Neuron (in vitro differentiated cells): ENCODE results near the gene HES2.
"Not testable (repeated sequence)": the region's sequence is repeated elsewhere in the genome, so short reads cannot be mapped to it uniquely, and the experiment has no call there.

Experiments used
- H2AFZ ChIP-seq: one replicate; pipeline ENCODE4 v1.6.1; 2013; ENCODE audit warnings: low read depth, mild to moderate bottlenecking, inconsistent platforms, low read length, moderate library complexity
- H3K27me3 ChIP-seq: one replicate; pipeline ENCODE4 v1.6.1; 2013; ENCODE audit warnings: low read length; ENCODE audit not compliant: insufficient read depth
- H3K36me3 ChIP-seq: one replicate; pipeline ENCODE4 v1.6.1; 2013; ENCODE audit warnings: low read length; ENCODE audit not compliant: insufficient read depth
- H3K4me1 ChIP-seq: one replicate; pipeline ENCODE4 v1.6.1; 2013; ENCODE audit warnings: low read length; ENCODE audit not compliant: insufficient read depth
- H3K4me3 ChIP-seq: 2 replicates; pipeline ENCODE4 v1.5.1; 2013; ENCODE audit warnings: mild to moderate bottlenecking, low read length, moderate library complexity
- H3K9me3 ChIP-seq: one replicate; pipeline ENCODE4 v1.6.1; 2013; ENCODE audit warnings: low read length

The HES2 gene

GRCh38 chr1:6414443-6414844 is 5.3 kb downstream of the HES2 start:
- Histone ChIP-seq H3K4me3 (no peak overlapping the region), H3K27me3 (peaks cover 43% of the 10 kb centered on the region), H3K4me1 (peaks cover 4% of the 10 kb centered on the region), H2AFZ (no peak overlapping the region), H3K36me3 (no peaks in the 10 kb centered on the region), H3K9me3 (peaks cover 5% of the 10 kb centered on the region)

- H3K9me3 ChIP-seq = peaks cover 5% of the 10 kb centered on the region
- H2AFZ ChIP-seq = no peak overlapping the region
- peaks cover 4% of the 10 kb centered on the region for H3K4me1 ChIP-seq
- no peak overlapping the region for H3K4me3 ChIP-seq
- H3K36me3 ChIP-seq = no peaks in the 10 kb centered on the region
- H3K27me3 ChIP-seq = peaks cover 31% of the 10 kb centered on the region
Observed at GRCh38 chr1:6412896-6413295, 6.8 kb downstream of the HES2 start.

GRCh38 chr1:6410248-6410893 is 9.3 kb downstream of the HES2 start:
- Histone ChIP-seq H3K4me3 (no peak overlapping the region), H3K9me3 (no peaks in the 10 kb centered on the region), H3K27me3 (peaks cover 10% of the 10 kb centered on the region), H2AFZ (no peak overlapping the region), H3K36me3 (no peaks in the 10 kb centered on the region), H3K4me1 (peaks cover 4% of the 10 kb centered on the region)

DNA sequence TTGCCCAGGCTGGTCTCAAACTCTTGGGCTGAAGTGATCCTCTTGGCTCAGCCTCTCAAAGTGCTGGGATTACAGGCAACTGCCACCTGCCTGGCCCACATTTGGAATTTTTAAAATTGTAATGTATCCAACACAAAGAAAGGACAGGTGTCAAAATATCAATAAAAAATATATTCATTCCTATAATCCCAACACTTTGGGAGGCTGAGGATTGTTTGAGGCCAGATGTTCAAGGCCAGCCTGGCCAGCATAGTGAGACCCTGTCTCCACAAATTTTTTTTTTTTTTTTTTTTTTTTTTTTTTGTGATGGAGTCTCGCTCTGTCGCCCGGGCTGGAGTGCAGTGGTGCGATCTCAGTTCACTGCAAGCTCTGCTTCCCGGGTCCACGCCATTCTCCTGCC is 10.0 kb downstream of the HES2 start:
- H3K36me3 ChIP-seq = no peaks in the 10 kb centered on the region
- peaks cover 10% of the 10 kb centered on the region for H3K27me3 ChIP-seq
- peaks cover 4% of the 10 kb centered on the region for H3K4me1 ChIP-seq
- no peak overlapping the region for H3K4me3 ChIP-seq
- H2AFZ ChIP-seq = no peak overlapping the region
- H3K9me3 ChIP-seq = no peaks in the 10 kb centered on the region

DNA sequence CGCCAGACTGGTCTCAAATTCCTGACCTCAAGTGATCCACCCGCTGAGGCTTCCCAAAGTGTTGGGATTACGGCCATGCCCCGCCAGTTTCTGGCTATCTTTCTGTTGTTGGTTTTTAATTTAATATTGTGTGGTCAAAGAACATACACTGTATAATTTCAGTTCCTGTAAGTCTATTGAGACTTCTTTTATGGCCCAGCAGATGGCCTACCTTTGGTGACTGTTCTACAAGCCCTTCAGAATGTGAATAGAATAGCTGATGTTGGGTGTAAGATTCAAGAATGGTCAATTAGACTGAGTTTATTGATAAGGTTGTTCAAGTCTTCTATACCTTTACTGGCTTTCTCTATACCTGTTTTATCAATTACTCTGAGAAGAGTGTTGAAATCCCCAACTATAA is 10.7 kb downstream of the HES2 start:
- no peak overlapping the region for H2AFZ ChIP-seq
- no peak overlapping the region for H3K4me3 ChIP-seq
- no peaks in the 10 kb centered on the region for H3K36me3 ChIP-seq
- H3K9me3 ChIP-seq = no peaks in the 10 kb centered on the region
- H3K27me3 ChIP-seq = peaks cover 8% of the 10 kb centered on the region
- no peaks in the 10 kb centered on the region for H3K4me1 ChIP-seq

- no peaks in the 10 kb centered on the region for H3K9me3 ChIP-seq
- no peaks in the 10 kb centered on the region for H3K4me1 ChIP-seq
- no peaks in the 10 kb centered on the region for H3K36me3 ChIP-seq
- H3K27me3 ChIP-seq = peaks cover 8% of the 10 kb centered on the region
- no peak overlapping the region for H3K4me3 ChIP-seq
- H2AFZ ChIP-seq = no peak overlapping the region
Observed at GRCh38 chr1:6408023-6408422, 11.7 kb downstream of the HES2 start.

DNA sequence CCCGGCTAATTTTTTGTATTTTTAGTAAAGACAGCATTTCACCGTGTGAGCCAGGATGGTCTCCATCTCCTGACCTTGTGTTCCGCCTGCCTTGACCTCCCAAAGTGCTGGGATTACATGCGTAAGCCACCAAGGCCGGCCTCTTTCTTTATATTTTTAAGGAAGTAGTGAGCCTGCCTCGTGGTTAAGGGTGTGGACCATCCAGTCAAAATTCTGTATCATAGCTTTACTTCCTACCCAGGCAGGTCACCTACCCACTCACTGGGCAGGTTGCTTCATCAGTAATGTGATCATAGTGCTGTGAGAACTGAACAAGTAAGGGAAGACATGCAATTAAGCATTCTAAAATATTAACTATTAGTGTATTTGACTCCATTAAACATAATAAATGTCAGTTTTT is 18.0 kb downstream of the HES2 start:
- Histone ChIP-seq H3K36me3 (no peaks in the 10 kb centered on the region), H3K4me3 (no peak overlapping the region), H3K4me1 (no peaks in the 10 kb centered on the region), H3K27me3 (peaks cover 5% of the 10 kb centered on the region), H3K9me3 (no peaks in the 10 kb centered on the region), H2AFZ (no peak overlapping the region)

- Histone ChIP-seq H3K4me3 (no peak overlapping the region), H3K27me3 (no peaks in the 10 kb centered on the region), H3K9me3 (no peaks in the 10 kb centered on the region), H2AFZ (no peak overlapping the region), H3K36me3 (no peaks in the 10 kb centered on the region), H3K4me1 (peaks cover under 1% of the 10 kb centered on the region)
Observed at GRCh38 chr1:6399294-6399693, 20.4 kb downstream of the HES2 start.

DNA sequence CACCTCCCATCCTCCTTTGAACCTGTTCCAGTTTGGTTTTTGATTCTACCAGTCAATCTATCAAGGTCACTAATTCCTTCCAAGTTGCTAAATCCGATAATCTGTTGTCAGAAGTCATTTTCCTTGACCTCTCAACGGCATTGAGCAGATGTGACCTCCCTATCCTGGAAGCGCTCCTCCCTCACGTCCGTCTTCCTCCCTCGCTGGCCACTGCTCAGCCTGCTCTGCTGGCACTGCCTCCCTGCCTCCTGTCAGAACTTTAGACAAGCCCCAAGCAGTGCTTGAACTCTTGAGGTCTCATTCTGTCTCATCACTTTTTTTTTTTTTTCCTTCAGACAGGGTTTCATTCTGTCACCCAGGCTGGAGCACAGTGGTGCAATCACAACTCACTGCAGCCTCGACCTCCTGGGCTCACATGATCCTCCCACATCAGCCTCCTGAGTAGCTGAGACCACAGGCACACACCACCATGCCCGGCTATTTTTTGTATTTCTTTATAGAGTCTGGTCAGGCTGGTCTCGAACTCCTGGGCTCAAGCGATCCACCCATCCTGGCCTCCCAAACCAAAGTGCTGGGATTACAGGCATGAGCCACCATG is 21.8 kb downstream of the HES2 start:
- Histone ChIP-seq H2AFZ (no peak overlapping the region), H3K4me3 (no peak overlapping the region), H3K36me3 (no peaks in the 10 kb centered on the region), H3K4me1 (peaks cover 4% of the 10 kb centered on the region), H3K27me3 (no peaks in the 10 kb centered on the region), H3K9me3 (no peaks in the 10 kb centered on the region)

DNA sequence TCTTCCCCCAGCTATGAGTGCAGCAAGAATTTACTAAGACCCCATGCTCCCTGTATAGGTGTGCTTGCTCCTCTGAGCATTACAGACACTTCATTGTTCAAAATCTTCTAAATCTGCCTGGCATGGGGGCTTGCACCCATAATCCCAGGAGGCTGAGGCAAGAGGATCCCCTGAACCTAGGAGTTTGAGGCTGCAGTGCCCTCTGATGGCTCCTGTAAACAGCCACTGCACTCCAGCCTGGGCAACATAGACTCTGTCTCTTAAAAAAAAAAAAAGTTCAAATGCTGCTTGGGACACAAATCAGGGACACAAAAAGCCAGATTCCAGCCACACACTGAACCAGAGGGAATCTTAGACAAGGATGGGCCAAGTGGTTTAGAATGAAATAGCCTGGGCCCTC is 22.7 kb downstream of the HES2 start:
- peaks cover 10% of the 10 kb centered on the region for H3K4me1 ChIP-seq
- no peaks in the 10 kb centered on the region for H3K36me3 ChIP-seq
- no peaks in the 10 kb centered on the region for H3K27me3 ChIP-seq
- no peak overlapping the region for H3K4me3 ChIP-seq
- no peak overlapping the region for H2AFZ ChIP-seq
- no peaks in the 10 kb centered on the region for H3K9me3 ChIP-seq

DNA sequence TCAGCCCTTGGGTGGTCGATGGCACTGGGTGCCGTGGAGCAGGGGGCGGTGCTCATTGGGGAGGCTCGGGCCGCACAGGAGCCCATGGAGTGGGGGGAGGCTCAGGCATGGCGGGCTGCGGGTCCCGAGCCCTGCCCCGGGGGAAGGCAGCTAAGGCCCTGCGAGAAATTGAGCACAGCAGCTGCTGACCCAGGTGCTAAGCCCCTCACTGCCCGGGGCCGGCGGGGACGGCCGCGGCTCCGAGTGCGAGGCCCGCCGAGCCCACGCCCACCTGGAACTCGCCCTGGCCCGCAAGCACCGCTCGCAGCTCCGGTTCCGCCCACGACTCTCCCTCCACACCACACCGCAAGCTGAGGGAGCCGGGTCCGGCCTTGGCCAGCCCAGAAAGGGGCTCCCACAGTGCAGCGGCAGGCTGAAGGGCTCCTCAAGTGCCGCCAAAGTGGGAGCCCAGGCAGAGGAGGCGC is 23.9 kb downstream of the HES2 start:
- not testable (repeated sequence) for H3K4me3 ChIP-seq, H3K27me3 ChIP-seq, H3K36me3 ChIP-seq, H2AFZ ChIP-seq, H3K9me3 ChIP-seq
- peaks cover 17% of the 10 kb centered on the region for H3K4me1 ChIP-seq

GRCh38 chr1:6395130-6395529 is 24.6 kb downstream of the HES2 start:
- H3K4me3 ChIP-seq, H3K36me3 ChIP-seq, H3K27me3 ChIP-seq, H2AFZ ChIP-seq, H3K9me3 ChIP-seq: not testable (repeated sequence)
- H3K4me1 ChIP-seq = peaks cover 17% of the 10 kb centered on the region

GRCh38 chr1:6393400-6394187 is 26.1 kb downstream of the HES2 start, which contains the start of gene ACOT7:
Gene ACOT7, minus strand, starts transcription at chr1:6393767. Its CDS starts 368 bp downstream, at chr1:6393399.
- H3K27me3 ChIP-seq = no peaks in the 10 kb centered on the region
- peak within 1 kb of the TSS; percentile 73 for H3K4me3 ChIP-seq
- peaks cover 2% of the 10 kb centered on the region for H3K36me3 ChIP-seq
- peaks cover 17% of the 10 kb centered on the region for H3K4me1 ChIP-seq
- H2AFZ ChIP-seq = peak within 1 kb of the TSS; percentile 6
- no peaks in the 10 kb centered on the region for H3K9me3 ChIP-seq
